ENCODE measurements around the gene SMAD6.

The SMAD6 gene

DNA sequence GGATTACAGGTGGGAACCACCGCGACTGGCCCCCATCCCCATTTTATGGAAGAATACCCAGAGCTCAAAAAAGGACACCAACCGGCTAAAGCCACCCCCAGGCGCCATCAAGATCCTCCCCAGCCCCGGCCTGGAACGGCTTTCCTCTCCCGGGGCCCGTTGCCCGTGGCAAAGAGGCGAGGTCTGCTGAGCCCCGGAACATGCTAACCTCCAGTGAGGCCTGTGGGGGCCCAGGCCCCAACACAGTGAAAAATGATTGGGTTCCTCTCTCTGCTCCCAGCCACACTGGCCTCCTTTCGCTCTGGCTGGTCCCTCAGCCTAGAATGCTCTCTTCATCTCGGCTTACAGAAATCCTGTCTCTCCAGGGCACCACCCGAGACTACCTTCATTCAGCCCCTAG, 46.5 kb upstream of the SMAD6 start:
- TF ChIP-seq, protein P1, sequence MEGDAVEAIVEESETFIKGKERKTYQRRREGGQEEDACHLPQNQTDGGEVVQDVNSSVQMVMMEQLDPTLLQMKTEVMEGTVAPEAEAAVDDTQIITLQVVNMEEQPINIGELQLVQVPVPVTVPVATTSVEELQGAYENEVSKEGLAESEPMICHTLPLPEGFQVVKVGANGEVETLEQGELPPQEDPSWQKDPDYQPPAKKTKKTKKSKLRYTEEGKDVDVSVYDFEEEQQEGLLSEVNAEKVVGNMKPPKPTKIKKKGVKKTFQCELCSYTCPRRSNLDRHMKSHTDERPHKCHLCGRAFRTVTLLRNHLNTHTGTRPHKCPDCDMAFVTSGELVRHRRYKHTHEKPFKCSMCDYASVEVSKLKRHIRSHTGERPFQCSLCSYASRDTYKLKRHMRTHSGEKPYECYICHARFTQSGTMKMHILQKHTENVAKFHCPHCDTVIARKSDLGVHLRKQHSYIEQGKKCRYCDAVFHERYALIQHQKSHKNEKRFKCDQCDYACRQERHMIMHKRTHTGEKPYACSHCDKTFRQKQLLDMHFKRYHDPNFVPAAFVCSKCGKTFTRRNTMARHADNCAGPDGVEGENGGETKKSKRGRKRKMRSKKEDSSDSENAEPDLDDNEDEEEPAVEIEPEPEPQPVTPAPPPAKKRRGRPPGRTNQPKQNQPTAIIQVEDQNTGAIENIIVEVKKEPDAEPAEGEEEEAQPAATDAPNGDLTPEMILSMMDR (IDR thresholded peaks at IDR 0.05; ENCODE audit: insufficient read depth, low read depth, low read length, missing control alignments) = no peak
- no peak for DNase-seq (ENCODE audit: low read depth)
- H3K4me3 ChIP-seq (ENCODE audit: low read depth, low read length) = no peak overlapping the region

DNA sequence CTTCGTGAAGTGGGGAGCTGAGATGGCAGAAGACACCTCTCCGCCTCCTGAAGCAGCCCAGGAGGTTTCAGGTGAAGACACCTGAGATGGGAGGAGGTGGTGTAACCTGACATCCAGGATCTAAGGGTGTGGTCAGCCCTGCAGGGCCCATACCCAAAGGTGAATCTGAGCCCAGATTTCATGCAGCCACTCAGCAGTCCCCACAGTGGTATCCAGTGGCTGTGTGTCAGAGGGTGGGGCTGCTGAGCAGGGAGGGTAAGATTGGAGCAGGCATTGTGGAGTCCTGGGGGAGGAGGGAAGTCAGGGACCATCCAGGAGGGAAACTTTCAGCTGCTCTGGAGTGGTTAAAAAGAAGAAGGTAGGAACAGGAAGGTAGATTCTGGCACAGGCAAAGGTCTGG, 46.0 kb upstream of the SMAD6 start:
- no peak for DNase-seq (ENCODE audit: low read depth)
- TF ChIP-seq, protein P1 (IDR thresholded peaks at IDR 0.05; ENCODE audit: insufficient read depth, low read depth, low read length, missing control alignments) = no peak
- no peak overlapping the region for H3K4me3 ChIP-seq (ENCODE audit: low read depth, low read length)

GRCh38 chr15:66657185-66658020, 44.6 kb upstream of the SMAD6 start:
- DNase-seq (ENCODE audit: low read depth) = no peak

DNA sequence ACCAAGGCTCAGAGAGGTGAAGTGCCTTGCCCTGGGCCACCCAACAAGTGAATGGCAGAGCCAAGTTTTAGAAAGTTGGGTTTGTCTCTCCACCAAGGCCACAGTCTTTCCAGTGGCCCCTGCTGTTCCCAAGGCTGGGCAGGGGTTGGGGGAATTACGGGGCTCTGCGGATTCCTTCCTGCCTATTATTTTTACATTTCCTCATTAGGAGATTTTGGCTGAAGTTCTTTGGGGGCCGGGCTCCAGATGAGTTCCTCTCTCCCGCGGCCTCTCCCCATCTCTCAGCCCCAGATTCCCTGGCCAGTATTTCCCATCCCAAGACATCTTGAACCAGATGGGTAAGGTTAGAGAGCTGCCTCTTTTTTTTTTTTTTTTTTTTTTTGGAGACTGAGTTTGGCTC, 44.0 kb upstream of the SMAD6 start:
- no peak overlapping the region for H3K4me3 ChIP-seq (ENCODE audit: low read depth, low read length)
- TF ChIP-seq, protein P1 (IDR thresholded peaks at IDR 0.05; ENCODE audit: insufficient read depth, low read depth, low read length, missing control alignments) = no peak
- DNase-seq (ENCODE audit: low read depth) = no peak

More at GRCh38 chr15:66657185-66658020, 44.6 kb upstream of the SMAD6 start:
- H3K4me3 ChIP-seq (ENCODE audit: low read depth, low read length) = no peak overlapping the region
- TF ChIP-seq, protein P1 (IDR thresholded peaks at IDR 0.05; ENCODE audit: insufficient read depth, low read depth, low read length, missing control alignments) = no peak

DNA sequence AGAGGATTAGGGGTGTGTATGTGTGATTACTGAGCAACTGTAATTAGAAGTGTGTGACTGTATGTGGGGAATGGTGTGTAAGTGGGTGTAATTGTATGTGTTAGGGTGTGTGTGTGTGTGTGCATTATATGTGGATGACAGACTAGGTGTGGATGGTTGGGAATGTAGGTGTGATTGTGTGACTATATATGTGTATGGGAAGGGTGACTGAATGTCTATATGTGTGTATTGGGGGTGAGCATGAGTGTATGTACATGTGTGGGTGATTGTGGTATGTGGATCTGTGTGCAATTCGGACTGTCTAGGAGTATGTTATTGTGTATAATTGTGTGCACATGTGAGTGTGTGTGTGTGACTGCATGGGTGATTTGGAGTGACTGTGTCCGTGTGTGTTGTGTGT, 43.2 kb upstream of the SMAD6 start:
- TF ChIP-seq, protein P1 (IDR thresholded peaks at IDR 0.05; ENCODE audit: insufficient read depth, low read depth, low read length, missing control alignments) = no peak
- DNase-seq (ENCODE audit: low read depth) = no peak
- H3K4me3 ChIP-seq (ENCODE audit: low read depth, low read length) = no peak overlapping the region

DNA sequence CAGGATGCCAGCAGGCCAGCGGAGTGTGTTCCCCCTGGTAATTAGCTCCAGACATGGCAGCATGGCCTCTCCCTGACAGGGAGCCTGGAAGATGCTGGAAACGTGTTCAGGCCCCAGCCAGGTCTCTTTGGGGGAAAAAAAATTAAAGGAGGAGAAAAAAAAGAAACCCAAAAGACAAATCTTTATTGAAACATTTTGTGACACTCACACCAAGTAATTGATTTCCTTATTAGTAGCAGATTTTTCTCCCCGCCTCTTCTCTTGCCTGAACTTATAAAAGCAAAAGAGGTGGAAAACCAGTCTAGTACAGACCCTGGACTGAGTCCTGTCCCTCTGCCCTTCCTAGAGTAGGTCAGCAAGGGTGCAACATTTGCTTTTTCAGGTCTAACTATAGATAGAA, 42.7 kb upstream of the SMAD6 start:
- H3K4me3 ChIP-seq (ENCODE audit: low read depth, low read length) = no peak overlapping the region
- DNase-seq (ENCODE audit: low read depth) = no peak
- TF ChIP-seq, protein P1 (IDR thresholded peaks at IDR 0.05; ENCODE audit: insufficient read depth, low read depth, low read length, missing control alignments) = no peak

Data from GM12865 (cell line).